BE2C (cell line): ENCODE results near the gene C6. TPM values are rescaled to one million over a fixed set of nuclear protein-coding genes. Genes with fewer than 3 reads are reported as not detected.

Experiments used
- DNase-seq: peaks from one replicate; pipeline ENCODE4 v3.0.0-alpha.2; 2020
- H3K27me3 ChIP-seq: fragments of 250-450 bp; sonication (Bioruptor Pico); 2 replicates; pipeline ENCODE4 v1.5.1; 2020; ENCODE audit warnings: mild to moderate bottlenecking
- H3K36me3 ChIP-seq: fragments of 250-450 bp; sonication (Bioruptor Pico); 2 replicates; pipeline ENCODE4 v1.5.1; 2020; ENCODE audit warnings: mild to moderate bottlenecking
- H3K4me1 ChIP-seq: fragments of 250-450 bp; sonication (Bioruptor Pico); 2 replicates; pipeline ENCODE4 v1.5.1; 2020
- H3K4me3 ChIP-seq: 2 replicates; pipeline ENCODE4 v1.5.1; 2011; ENCODE audit warnings: low read depth, low read length
- H3K9me3 ChIP-seq: fragments of 250-450 bp; sonication (Bioruptor Pico); 2 replicates; pipeline ENCODE4 v1.5.1; 2020
- CTCF ChIP-seq: IDR thresholded peaks from 2 replicates; pipeline ENCODE4 v1.5.1; 2012; ENCODE audit warnings: mild to moderate bottlenecking, low read depth, low read length
- polyA plus RNA-seq: library from polyadenylated mRNA; unstranded; fragments of >200 nt; gene quantifications from one replicate; pipeline ENCODE4 v1.2.1, GENCODE V29; 2012; ENCODE audit warnings: low read depth, missing spikeins; ENCODE audit not compliant: insufficient read length, insufficient read depth

The C6 gene
- 3.4 TPM for polyA plus RNA-seq

GRCh38 chr5:41213340-41213739 lies at the start of gene C6:
Gene C6 (minus strand): TSS chr5:41213532. CDS start chr5:41203230, 10,302 bp downstream.
- no peak for DNase-seq
- Histone ChIP-seq H3K4me1 (no peaks in the 10 kb centered on the region), H3K4me3 (no peak within 1 kb of the TSS), H3K36me3 (no peaks in the 10 kb centered on the region), H3K9me3 (no peaks in the 10 kb centered on the region), H3K27me3 (no peaks in the 10 kb centered on the region)
- no peak for TF ChIP-seq CTCF

- Histone ChIP-seq H3K27me3 (no peaks in the 10 kb centered on the region), H3K36me3 (no peaks in the 10 kb centered on the region)
These were observed 43.1 kb upstream of the C6 start for GRCh38 chr5:41256400-41256799.

GRCh38 chr5:41253109-41253508 lies 39.8 kb upstream of the C6 start:
- Histone ChIP-seq H3K4me1 (no peaks in the 10 kb centered on the region), H3K36me3 (no peaks in the 10 kb centered on the region), H3K4me3 (no peak overlapping the region), H3K9me3 (no peaks in the 10 kb centered on the region; the same call in 1 of the 2 replicates), H3K27me3 (no peaks in the 10 kb centered on the region)
- no peak for TF ChIP-seq CTCF
- no peak for DNase-seq

More at GRCh38 chr5:41256400-41256799, 43.1 kb upstream of the C6 start:
- no peak overlapping the region for H3K4me3 ChIP-seq
- H3K9me3 ChIP-seq, result no peaks in the 10 kb centered on the region
- no peak for DNase-seq
- no peaks in the 10 kb centered on the region for H3K4me1 ChIP-seq
- TF ChIP-seq CTCF, result no peak

GRCh38 chr5:41252036-41252435 lies 38.7 kb upstream of the C6 start:
- Histone ChIP-seq H3K4me1 (no peaks in the 10 kb centered on the region), H3K36me3 (no peaks in the 10 kb centered on the region), H3K9me3 (no peaks in the 10 kb centered on the region; the same call in 1 of the 2 replicates), H3K4me3 (no peak overlapping the region), H3K27me3 (no peaks in the 10 kb centered on the region)
- DNase-seq, result no peak
- no peak for TF ChIP-seq CTCF

GRCh38 chr5:41250351-41250987 lies 37.1 kb upstream of the C6 start:
- TF ChIP-seq CTCF, result no peak
- no peaks in the 10 kb centered on the region; the same call in 1 of the 2 replicates for H3K9me3 ChIP-seq
- no peaks in the 10 kb centered on the region for H3K4me1 ChIP-seq
- H3K27me3 ChIP-seq, result no peaks in the 10 kb centered on the region
- no peak for DNase-seq
- H3K36me3 ChIP-seq, result no peaks in the 10 kb centered on the region
- H3K4me3 ChIP-seq, result no peak overlapping the region

- Histone ChIP-seq H3K4me3 (no peak overlapping the region), H3K36me3 (no peaks in the 10 kb centered on the region), H3K4me1 (no peaks in the 10 kb centered on the region), H3K9me3 (no peaks in the 10 kb centered on the region; the same call in 1 of the 2 replicates), H3K27me3 (no peaks in the 10 kb centered on the region)
- no peak for TF ChIP-seq CTCF
- DNase-seq, result no peak
These were observed 33.8 kb upstream of the C6 start for GRCh38 chr5:41247135-41247534.
